K562 (cell line): ENCODE results near the gene IRF2BP2. TPM values are rescaled to one million over a fixed set of nuclear protein-coding genes. Genes with fewer than 3 reads are reported as not detected.

Source experiments
- HNRNPK ChIP-seq: fragments of 200-400 bp; formaldehyde crosslinking; IDR thresholded peaks from one replicate; pipeline ENCODE4 v1.6.1; 2018; ENCODE audit warnings: mild to moderate bottlenecking, low read depth, low read length; ENCODE audit not compliant: poor library complexity, severe bottlenecking
- JUNB ChIP-seq: fragments of 450-650 bp; formaldehyde crosslinking; conservative IDR thresholded peaks from 2 replicates; pipeline ENCODE4 v1.4.0; 2020; ENCODE audit warnings: mild to moderate bottlenecking
- KHSRP ChIP-seq: fragments of 450-650 bp; IDR thresholded peaks from 2 replicates; pipeline ENCODE4 v1.6.1; 2017
- PURB ChIP-seq: sonication (generic); formaldehyde crosslinking; IDR thresholded peaks from 2 replicates; pipeline ENCODE4 v1.9.0; 2021; ENCODE audit warnings: low read depth, mild to moderate bottlenecking, missing genetic modification reagents
- SAFB ChIP-seq: fragments of 200-400 bp; formaldehyde crosslinking; IDR thresholded peaks from 2 replicates; pipeline ENCODE4 v1.6.1; 2017; ENCODE audit warnings: low read depth, low read length, borderline replicate concordance
- ZNF133 ChIP-seq: fragments of 250-450 bp; sonication (Bioruptor Pico); IDR thresholded peaks from 2 replicates; pipeline ENCODE4 v1.4.0; 2020; ENCODE audit warnings: mild to moderate bottlenecking
- polyA plus RNA-seq, 8 experiments: library from polyadenylated mRNA; depleted of rRNA in 4 of 8; stranded (reverse) in 5 of 8; unstranded in 3 of 8; fragments of >200 nt; fragmentation: Nextera tagmentation in 2 of 8; fragmentation: Illumina TruSeq in 1 of 8; extraction: Ambion mirVana in 2 of 8; extraction: Trizol in 1 of 8; gene quantifications; 2 replicates each; pipeline versions ENCODE4 v1.2.1 to v1.2.3, GENCODE V29; 2011 to 2014; ENCODE audit warnings: inconsistent platforms in 1 of 8, missing spikeins in 1 of 8
- total RNA-seq, 7 experiments: library from RNA; depleted of rRNA in 6 of 7; stranded (reverse); fragments of >200 nt in 6 of 7; fragmentation: Illumina TruSeq in 2 of 7; extraction: Trizol in 2 of 7; gene quantifications; 2 replicates each; pipeline versions ENCODE4 v1.2.1 to v1.2.3, GENCODE V29; 2011 to 2021; ENCODE audit warnings: low replicate concordance in 1 of 7
- TF ChIP-seq, protein P1 (sequence below): sonication (generic); formaldehyde crosslinking; IDR thresholded peaks from 2 replicates; pipeline ENCODE4 v1.8.0; 2023; ENCODE audit warnings: missing genetic modification reagents, mild to moderate bottlenecking, borderline replicate concordance
- TF ChIP-seq, protein P2 (sequence below): sonication (generic); formaldehyde crosslinking; IDR thresholded peaks from 2 replicates; pipeline ENCODE4 v1.8.1; 2023; ENCODE audit warnings: mild to moderate bottlenecking, missing genetic modification reagents
- TF ChIP-seq, protein P3 (sequence below): fragments of 250-450 bp; sonication (Bioruptor Pico); IDR thresholded peaks from 2 replicates; pipeline ENCODE4 v1.5.1; 2021; ENCODE audit warnings: mild to moderate bottlenecking
- TF ChIP-seq, protein P4 (sequence below): fragments of 450-650 bp; IDR thresholded peaks from 2 replicates; pipeline ENCODE4 v1.6.1; 2016; ENCODE audit warnings: missing biosample characterization, missing genetic modification characterization

Gene IRF2BP2
- total and polyA plus RNA-seq, 9 of the 15 experiments (the other 6 are each of a cell fraction or from before 2014, with no cell fraction given): 7.7 to 68.6 (median 22.1) TPM

- TF ChIP-seq HNRNPK (no peak), KHSRP (no peak), PURB (no peak), JUNB (CRISPR knock-in tag) (no peak), SAFB (no peak), ZNF133 (CRISPR knock-in tag) (no peak)
- TF ChIP-seq, protein P1, sequence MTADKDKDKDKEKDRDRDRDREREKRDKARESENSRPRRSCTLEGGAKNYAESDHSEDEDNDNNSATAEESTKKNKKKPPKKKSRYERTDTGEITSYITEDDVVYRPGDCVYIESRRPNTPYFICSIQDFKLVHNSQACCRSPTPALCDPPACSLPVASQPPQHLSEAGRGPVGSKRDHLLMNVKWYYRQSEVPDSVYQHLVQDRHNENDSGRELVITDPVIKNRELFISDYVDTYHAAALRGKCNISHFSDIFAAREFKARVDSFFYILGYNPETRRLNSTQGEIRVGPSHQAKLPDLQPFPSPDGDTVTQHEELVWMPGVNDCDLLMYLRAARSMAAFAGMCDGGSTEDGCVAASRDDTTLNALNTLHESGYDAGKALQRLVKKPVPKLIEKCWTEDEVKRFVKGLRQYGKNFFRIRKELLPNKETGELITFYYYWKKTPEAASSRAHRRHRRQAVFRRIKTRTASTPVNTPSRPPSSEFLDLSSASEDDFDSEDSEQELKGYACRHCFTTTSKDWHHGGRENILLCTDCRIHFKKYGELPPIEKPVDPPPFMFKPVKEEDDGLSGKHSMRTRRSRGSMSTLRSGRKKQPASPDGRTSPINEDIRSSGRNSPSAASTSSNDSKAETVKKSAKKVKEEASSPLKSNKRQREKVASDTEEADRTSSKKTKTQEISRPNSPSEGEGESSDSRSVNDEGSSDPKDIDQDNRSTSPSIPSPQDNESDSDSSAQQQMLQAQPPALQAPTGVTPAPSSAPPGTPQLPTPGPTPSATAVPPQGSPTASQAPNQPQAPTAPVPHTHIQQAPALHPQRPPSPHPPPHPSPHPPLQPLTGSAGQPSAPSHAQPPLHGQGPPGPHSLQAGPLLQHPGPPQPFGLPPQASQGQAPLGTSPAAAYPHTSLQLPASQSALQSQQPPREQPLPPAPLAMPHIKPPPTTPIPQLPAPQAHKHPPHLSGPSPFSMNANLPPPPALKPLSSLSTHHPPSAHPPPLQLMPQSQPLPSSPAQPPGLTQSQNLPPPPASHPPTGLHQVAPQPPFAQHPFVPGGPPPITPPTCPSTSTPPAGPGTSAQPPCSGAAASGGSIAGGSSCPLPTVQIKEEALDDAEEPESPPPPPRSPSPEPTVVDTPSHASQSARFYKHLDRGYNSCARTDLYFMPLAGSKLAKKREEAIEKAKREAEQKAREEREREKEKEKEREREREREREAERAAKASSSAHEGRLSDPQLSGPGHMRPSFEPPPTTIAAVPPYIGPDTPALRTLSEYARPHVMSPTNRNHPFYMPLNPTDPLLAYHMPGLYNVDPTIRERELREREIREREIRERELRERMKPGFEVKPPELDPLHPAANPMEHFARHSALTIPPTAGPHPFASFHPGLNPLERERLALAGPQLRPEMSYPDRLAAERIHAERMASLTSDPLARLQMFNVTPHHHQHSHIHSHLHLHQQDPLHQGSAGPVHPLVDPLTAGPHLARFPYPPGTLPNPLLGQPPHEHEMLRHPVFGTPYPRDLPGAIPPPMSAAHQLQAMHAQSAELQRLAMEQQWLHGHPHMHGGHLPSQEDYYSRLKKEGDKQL: no peak
- TF ChIP-seq, protein P2, sequence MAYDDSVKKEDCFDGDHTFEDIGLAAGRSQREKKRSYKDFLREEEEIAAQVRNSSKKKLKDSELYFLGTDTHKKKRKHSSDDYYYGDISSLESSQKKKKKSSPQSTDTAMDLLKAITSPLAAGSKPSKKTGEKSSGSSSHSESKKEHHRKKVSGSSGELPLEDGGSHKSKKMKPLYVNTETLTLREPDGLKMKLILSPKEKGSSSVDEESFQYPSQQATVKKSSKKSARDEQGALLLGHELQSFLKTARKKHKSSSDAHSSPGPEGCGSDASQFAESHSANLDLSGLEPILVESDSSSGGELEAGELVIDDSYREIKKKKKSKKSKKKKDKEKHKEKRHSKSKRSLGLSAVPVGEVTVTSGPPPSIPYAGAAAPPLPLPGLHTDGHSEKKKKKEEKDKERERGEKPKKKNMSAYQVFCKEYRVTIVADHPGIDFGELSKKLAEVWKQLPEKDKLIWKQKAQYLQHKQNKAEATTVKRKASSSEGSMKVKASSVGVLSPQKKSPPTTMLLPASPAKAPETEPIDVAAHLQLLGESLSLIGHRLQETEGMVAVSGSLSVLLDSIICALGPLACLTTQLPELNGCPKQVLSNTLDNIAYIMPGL (CRISPR knock-in tag): no peak
- TF ChIP-seq, protein P3, sequence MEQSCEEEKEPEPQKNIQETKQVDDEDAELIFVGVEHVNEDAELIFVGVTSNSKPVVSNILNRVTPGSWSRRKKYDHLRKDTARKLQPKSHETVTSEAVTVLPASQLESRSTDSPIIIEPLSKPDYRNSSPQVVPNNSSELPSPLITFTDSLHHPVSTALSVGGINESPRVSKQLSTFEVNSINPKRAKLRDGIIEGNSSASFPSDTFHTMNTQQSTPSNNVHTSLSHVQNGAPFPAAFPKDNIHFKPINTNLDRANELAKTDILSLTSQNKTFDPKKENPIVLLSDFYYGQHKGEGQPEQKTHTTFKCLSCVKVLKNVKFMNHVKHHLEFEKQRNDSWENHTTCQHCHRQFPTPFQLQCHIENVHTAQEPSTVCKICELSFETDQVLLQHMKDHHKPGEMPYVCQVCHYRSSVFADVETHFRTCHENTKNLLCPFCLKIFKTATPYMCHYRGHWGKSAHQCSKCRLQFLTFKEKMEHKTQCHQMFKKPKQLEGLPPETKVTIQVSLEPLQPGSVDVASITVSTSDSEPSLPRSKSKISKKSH: no peak
- TF ChIP-seq, protein P4, sequence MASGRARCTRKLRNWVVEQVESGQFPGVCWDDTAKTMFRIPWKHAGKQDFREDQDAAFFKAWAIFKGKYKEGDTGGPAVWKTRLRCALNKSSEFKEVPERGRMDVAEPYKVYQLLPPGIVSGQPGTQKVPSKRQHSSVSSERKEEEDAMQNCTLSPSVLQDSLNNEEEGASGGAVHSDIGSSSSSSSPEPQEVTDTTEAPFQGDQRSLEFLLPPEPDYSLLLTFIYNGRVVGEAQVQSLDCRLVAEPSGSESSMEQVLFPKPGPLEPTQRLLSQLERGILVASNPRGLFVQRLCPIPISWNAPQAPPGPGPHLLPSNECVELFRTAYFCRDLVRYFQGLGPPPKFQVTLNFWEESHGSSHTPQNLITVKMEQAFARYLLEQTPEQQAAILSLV (tag): no peak
Measured at GRCh38 chr1:234610061-234610665, at the start of gene IRF2BP2 (continued).
